ENCODE data around the gene ST8SIA6. TPM values are rescaled to one million over a fixed set of nuclear protein-coding genes. Genes with fewer than 3 reads are reported as not detected.

Gene ST8SIA6
- total RNA-seq, 1 experiment from 2014 or later, result 0.14 TPM

- peaks cover 27% of the 10 kb centered on the region for H3K27me3 Mint-ChIP-seq (ENCODE audit: unreplicated experiment)
- no peaks in the 10 kb centered on the region for H3K4me1 Mint-ChIP-seq (ENCODE audit: low read depth, unreplicated experiment)
- H3K36me3 Mint-ChIP-seq (ENCODE audit: insufficient read depth, unreplicated experiment), result no peaks in the 10 kb centered on the region
- DNase-seq, result no peak
- H3K27ac Mint-ChIP-seq (ENCODE audit: unreplicated experiment), result no peak overlapping the region
- BruUV-seq (replicated peaks), result no TSS peak
- H3K9me3 Mint-ChIP-seq (ENCODE audit: low read depth, unreplicated experiment), result peaks cover 3% of the 10 kb centered on the region
- intact Hi-C loops (cut with micrococcal nuclease; ENCODE audit: unreplicated experiment), result no loop called here
- CTCF ChIA-PET, result no interaction called here
- no peak for TF ChIP-seq CTCF (IDR thresholded peaks at IDR 0.05; ENCODE audit: unreplicated experiment)
- H3K4me3 Mint-ChIP-seq (ENCODE audit: low read depth, unreplicated experiment), result no peak overlapping the region
Observed at GRCh38 chr10:17416442-17417211, 37.8 kb downstream of the ST8SIA6 start.

- no peaks in the 10 kb centered on the region for H3K36me3 Mint-ChIP-seq (ENCODE audit: insufficient read depth, unreplicated experiment)
- CTCF ChIA-PET, result interaction anchor here (0.7 to 1.1 kb wide), 3 partner anchors 73 to 125 kb away, joined by 3 to 9 read pairs (median 4); no protein-coding TSS in a partner anchor
- H3K27ac Mint-ChIP-seq (ENCODE audit: unreplicated experiment), result no peak overlapping the region
- no peaks in the 10 kb centered on the region for H3K4me1 Mint-ChIP-seq (ENCODE audit: low read depth, unreplicated experiment)
- H3K4me3 Mint-ChIP-seq (ENCODE audit: low read depth, unreplicated experiment), result no peak overlapping the region
- peaks cover 3% of the 10 kb centered on the region for H3K9me3 Mint-ChIP-seq (ENCODE audit: low read depth, unreplicated experiment)
- TF ChIP-seq CTCF (IDR thresholded peaks at IDR 0.05; ENCODE audit: unreplicated experiment), result no peak
- intact Hi-C loops (cut with micrococcal nuclease; ENCODE audit: unreplicated experiment), result no loop called here
- no TSS peak for BruUV-seq (replicated peaks)
- peaks cover 27% of the 10 kb centered on the region for H3K27me3 Mint-ChIP-seq (ENCODE audit: unreplicated experiment)
- no peak for DNase-seq
Observed at GRCh38 chr10:17415046-17415658, 39.2 kb downstream of the ST8SIA6 start.

- BruUV-seq (replicated peaks), result no TSS peak
- H3K36me3 Mint-ChIP-seq (ENCODE audit: insufficient read depth, unreplicated experiment), result no peaks in the 10 kb centered on the region
- no peak overlapping the region for H3K27ac Mint-ChIP-seq (ENCODE audit: unreplicated experiment)
- CTCF ChIA-PET, result interaction anchor here (1.1 kb wide), 1 partner anchor 124 kb away, joined by 4 read pairs; no protein-coding TSS in a partner anchor
- no peak overlapping the region for H3K4me3 Mint-ChIP-seq (ENCODE audit: low read depth, unreplicated experiment)
- peaks cover 27% of the 10 kb centered on the region for H3K27me3 Mint-ChIP-seq (ENCODE audit: unreplicated experiment)
- peaks cover 3% of the 10 kb centered on the region for H3K9me3 Mint-ChIP-seq (ENCODE audit: low read depth, unreplicated experiment)
- DNase-seq, result no peak
- H3K4me1 Mint-ChIP-seq (ENCODE audit: low read depth, unreplicated experiment), result no peaks in the 10 kb centered on the region
- intact Hi-C loops (cut with micrococcal nuclease; ENCODE audit: unreplicated experiment), result loop anchor here (5.0 kb wide), 1 partner anchor 122 kb away; no protein-coding TSS in a partner anchor
- TF ChIP-seq CTCF (IDR thresholded peaks at IDR 0.05; ENCODE audit: unreplicated experiment), result no peak
Observed at GRCh38 chr10:17414484-17414883, 39.9 kb downstream of the ST8SIA6 start.

GRCh38 chr10:17413876-17414275, 40.5 kb downstream of the ST8SIA6 start:
- no peaks in the 10 kb centered on the region for H3K36me3 Mint-ChIP-seq (ENCODE audit: insufficient read depth, unreplicated experiment)
- no peak for TF ChIP-seq CTCF (IDR thresholded peaks at IDR 0.05; ENCODE audit: unreplicated experiment)
- CTCF ChIA-PET, result no interaction called here
- peaks cover 27% of the 10 kb centered on the region for H3K27me3 Mint-ChIP-seq (ENCODE audit: unreplicated experiment)
- BruUV-seq (replicated peaks), result no TSS peak
- no peak overlapping the region for H3K27ac Mint-ChIP-seq (ENCODE audit: unreplicated experiment)
- no peaks in the 10 kb centered on the region for H3K4me1 Mint-ChIP-seq (ENCODE audit: low read depth, unreplicated experiment)
- H3K4me3 Mint-ChIP-seq (ENCODE audit: low read depth, unreplicated experiment), result no peak overlapping the region
- DNase-seq, result no peak
- intact Hi-C loops (cut with micrococcal nuclease; ENCODE audit: unreplicated experiment), result loop anchor here (5.0 kb wide), 1 partner anchor 122 kb away; no protein-coding TSS in a partner anchor
- peaks cover 3% of the 10 kb centered on the region for H3K9me3 Mint-ChIP-seq (ENCODE audit: low read depth, unreplicated experiment)
